NT2/D1 (cell line): ENCODE data around the gene ATP5F1C.

Source experiments
- DNase-seq: peaks from one replicate; pipeline ENCODE4 v3.0.0-alpha.2; 2011; ENCODE audit warnings: low read depth, low spot score
- H3K27me3 ChIP-seq: 2 replicates; pipeline ENCODE4 v1.6.0; 2011; ENCODE audit warnings: mild to moderate bottlenecking; ENCODE audit not compliant: insufficient read length, insufficient read depth
- H3K36me3 ChIP-seq: 2 replicates; pipeline ENCODE4 v1.6.1; 2011; ENCODE audit warnings: mild to moderate bottlenecking, low read length, mixed read lengths; ENCODE audit not compliant: insufficient read depth, insufficient read length
- H3K4me1 ChIP-seq: 2 replicates; pipeline ENCODE4 v1.5.1; 2011; ENCODE audit not compliant: insufficient read depth, insufficient read length
- H3K4me3 ChIP-seq: 2 replicates; pipeline ENCODE4 v1.5.1; 2011; ENCODE audit warnings: low read depth; ENCODE audit not compliant: insufficient read length
- H3K9ac ChIP-seq: 2 replicates; pipeline ENCODE4 v1.6.0; 2011; ENCODE audit warnings: low read depth; ENCODE audit not compliant: insufficient read length
- H3K9me3 ChIP-seq: 2 replicates; pipeline ENCODE4 v1.5.1; 2011; ENCODE audit warnings: mild to moderate bottlenecking, low read length; ENCODE audit not compliant: insufficient read depth
- SUZ12 ChIP-seq: IDR thresholded peaks from 2 replicates; pipeline ENCODE4 v1.6.1; 2011; ENCODE audit not compliant: insufficient read length, insufficient read depth; ENCODE audit errors: extremely low read depth
- YY1 ChIP-seq: IDR thresholded peaks from 2 replicates; pipeline ENCODE4 v1.6.1; 2011; ENCODE audit not compliant: insufficient read length, insufficient read depth
- ZNF274 ChIP-seq: IDR thresholded peaks from 2 replicates; pipeline ENCODE4 v1.6.1; 2011; ENCODE audit warnings: mild to moderate bottlenecking, low read depth, low read length

Gene ATP5F1C

DNA sequence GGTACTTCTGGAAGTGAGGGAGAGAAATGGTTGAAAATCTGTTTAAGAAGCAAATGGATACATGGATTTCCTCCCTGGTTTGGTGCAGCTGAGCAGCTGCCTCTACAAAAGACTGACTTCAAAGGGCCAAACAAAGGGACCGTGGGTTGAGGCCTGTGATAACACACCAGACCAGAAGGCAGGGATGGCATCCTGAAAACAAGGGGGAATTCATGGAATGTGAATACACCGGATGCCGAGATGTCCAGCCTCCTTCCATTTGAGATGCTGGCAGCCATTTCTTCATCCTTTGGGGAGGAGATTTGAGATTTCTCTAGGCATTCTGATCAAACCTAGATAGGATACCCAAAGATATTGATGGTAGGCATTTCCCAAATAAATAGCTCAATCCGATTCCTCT, 67.2 kb downstream of the ATP5F1C start:
- Histone ChIP-seq H3K36me3 (no peaks in the 10 kb centered on the region), H3K4me3 (no peak overlapping the region), H3K27me3 (no peaks in the 10 kb centered on the region), H3K4me1 (no peaks in the 10 kb centered on the region), H3K9ac (no peak overlapping the region), H3K9me3 (peaks cover 6% of the 10 kb centered on the region; the same call in 1 of the 2 replicates)
- DNase-seq = peak; percentile 38
- no peak for TF ChIP-seq SUZ12
- TF ChIP-seq ZNF274 = no peak
- no peak for TF ChIP-seq YY1

DNA sequence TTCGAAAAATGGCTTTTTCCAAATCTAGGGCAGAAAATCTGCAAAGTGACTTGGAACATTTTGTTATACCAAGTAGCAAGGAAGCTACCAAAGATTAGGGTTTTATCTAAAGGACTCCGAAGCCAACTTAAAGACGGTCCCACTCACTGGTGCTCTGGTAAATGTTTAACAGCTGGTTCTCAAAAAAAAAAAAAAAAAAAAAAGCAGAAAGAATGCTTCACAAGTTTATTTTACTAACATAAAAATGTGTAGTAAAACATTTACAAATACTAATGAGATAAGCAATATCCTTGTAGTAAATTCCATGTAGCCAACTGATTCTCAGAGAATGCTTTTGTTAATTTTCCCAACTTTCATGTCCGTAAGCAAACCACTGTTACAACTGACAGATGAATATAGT, 68.7 kb downstream of the ATP5F1C start:
- TF ChIP-seq SUZ12 = no peak
- TF ChIP-seq ZNF274 = no peak
- no peak for TF ChIP-seq YY1
- Histone ChIP-seq H3K9me3 (peaks cover 16% of the 10 kb centered on the region), H3K27me3 (no peaks in the 10 kb centered on the region), H3K9ac (no peak overlapping the region), H3K4me1 (no peaks in the 10 kb centered on the region), H3K4me3 (no peak overlapping the region), H3K36me3 (no peaks in the 10 kb centered on the region)
- no peak for DNase-seq

- Histone ChIP-seq H3K36me3 (no peaks in the 10 kb centered on the region), H3K27me3 (no peaks in the 10 kb centered on the region), H3K4me1 (no peaks in the 10 kb centered on the region), H3K4me3 (no peak overlapping the region), H3K9ac (no peak overlapping the region), H3K9me3 (peaks cover 22% of the 10 kb centered on the region)
- no peak for DNase-seq
- no peak for TF ChIP-seq ZNF274
- TF ChIP-seq YY1 = no peak
- TF ChIP-seq SUZ12 = no peak
These were observed 69.3 kb downstream of the ATP5F1C start for GRCh38 chr10:7857262-7857661.
